GM18502 (cell line): Measurements from ENCODE around the gene SLITRK5.

ENCODE experiments used
- ATAC-seq: cut with Tn5 transposase; IDR thresholded peaks from one replicate; pipeline ENCODE4 v1.9.1; 2021; ENCODE audit warnings: mild to moderate bottlenecking; ENCODE audit not compliant: unreplicated experiment, poor library complexity

The SLITRK5 gene, protein sequence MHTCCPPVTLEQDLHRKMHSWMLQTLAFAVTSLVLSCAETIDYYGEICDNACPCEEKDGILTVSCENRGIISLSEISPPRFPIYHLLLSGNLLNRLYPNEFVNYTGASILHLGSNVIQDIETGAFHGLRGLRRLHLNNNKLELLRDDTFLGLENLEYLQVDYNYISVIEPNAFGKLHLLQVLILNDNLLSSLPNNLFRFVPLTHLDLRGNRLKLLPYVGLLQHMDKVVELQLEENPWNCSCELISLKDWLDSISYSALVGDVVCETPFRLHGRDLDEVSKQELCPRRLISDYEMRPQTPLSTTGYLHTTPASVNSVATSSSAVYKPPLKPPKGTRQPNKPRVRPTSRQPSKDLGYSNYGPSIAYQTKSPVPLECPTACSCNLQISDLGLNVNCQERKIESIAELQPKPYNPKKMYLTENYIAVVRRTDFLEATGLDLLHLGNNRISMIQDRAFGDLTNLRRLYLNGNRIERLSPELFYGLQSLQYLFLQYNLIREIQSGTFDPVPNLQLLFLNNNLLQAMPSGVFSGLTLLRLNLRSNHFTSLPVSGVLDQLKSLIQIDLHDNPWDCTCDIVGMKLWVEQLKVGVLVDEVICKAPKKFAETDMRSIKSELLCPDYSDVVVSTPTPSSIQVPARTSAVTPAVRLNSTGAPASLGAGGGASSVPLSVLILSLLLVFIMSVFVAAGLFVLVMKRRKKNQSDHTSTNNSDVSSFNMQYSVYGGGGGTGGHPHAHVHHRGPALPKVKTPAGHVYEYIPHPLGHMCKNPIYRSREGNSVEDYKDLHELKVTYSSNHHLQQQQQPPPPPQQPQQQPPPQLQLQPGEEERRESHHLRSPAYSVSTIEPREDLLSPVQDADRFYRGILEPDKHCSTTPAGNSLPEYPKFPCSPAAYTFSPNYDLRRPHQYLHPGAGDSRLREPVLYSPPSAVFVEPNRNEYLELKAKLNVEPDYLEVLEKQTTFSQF

DNA sequence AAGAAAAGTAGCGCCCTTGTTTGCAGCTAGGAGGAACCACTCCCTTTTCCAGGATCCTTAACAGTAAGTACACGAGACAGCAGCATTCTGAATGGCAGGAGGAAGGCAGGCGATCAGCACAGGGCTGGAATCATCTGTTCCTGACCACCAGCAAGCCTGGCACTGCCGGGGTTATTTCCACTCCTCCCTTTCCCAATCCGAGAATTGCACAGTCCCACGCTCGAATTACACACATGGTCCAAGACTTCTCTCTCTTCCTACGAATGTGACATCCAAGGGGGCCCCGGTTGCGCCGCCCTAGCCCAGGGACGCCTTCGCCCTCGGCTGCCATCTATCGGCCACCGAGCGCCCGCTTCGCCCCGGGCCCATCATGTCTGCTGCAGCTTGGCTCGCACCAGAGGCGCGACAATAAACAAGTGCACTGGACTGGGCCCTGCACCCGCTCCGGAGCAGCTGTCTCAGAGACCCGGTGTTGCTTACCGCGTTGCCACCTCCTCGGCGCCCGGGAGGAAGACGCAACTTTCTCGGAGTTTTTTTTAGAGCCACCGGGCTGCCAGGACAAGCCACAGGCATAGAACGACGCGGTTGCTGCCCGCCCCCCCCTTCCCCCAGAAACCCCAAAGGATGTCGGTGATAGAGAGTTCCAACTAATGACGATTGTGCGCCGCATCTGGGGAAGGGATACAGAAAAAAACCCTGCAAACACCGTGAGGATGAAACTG lies at the start of gene SLITRK5:
Gene SLITRK5 (plus strand): TSS at position 341 of the 722 bp plus-strand sequence. CDS start 4,018 bp downstream, outside the sequence.
- ATAC-seq, result peak; percentile 96

DNA sequence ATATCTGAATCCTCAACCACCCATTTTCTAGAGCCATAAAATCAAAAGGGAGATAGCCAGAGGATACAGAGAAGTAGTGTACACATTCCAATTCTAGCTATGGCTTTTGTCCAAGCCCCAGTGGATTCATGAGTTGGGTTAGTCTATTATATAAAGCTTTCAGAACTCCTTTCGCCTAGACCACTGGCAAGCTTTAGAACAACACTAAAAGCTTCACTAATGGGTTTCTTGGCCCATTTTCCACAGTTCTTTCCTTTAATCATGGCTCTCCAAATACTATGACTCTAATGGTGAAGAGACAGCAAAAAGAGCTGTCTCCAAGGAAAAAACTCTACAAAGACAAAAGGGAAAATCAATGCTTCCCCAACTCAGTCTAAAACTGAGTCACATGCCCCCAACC lies 48.2 kb upstream of the SLITRK5 start:
- no peak for ATAC-seq

DNA sequence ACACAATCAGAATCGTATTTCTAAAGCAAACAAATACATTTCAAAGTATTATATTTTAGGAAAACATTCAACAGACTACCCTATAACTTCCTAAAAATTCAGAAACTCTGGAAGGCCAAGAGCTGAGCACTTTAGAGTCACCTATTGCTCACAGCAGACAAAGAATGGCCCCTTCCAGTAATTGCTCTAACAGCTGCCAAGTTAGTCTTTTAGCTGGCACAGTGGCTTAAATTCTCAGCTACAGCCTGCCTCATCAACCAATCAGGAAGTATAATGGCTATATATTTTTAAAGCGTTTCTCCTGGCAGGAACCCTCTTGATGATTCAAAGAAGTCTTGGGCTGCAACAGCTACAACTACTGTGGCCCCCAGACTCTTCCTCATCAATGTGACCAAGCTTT lies 14.9 kb upstream of the SLITRK5 start:
- no peak for ATAC-seq

DNA sequence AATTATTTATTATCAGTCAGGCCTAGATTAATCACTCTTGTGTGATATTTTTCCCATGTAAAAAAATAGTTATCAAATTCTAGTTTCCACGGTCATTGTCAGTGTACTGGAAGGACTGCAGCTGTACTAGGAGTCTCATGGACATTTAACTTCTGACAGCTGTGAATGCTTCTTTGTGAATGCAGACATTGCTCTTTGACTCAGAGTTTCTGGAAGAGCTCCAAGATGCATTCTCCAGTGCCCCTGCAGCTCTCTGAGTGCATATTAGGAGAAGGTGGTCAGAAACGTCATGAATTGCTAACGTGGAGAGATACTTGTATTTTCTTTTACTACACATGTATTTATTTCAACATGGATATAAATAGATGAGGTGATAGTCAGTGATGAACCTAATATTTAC lies 9.7 kb upstream of the SLITRK5 start:
- no peak for ATAC-seq

DNA sequence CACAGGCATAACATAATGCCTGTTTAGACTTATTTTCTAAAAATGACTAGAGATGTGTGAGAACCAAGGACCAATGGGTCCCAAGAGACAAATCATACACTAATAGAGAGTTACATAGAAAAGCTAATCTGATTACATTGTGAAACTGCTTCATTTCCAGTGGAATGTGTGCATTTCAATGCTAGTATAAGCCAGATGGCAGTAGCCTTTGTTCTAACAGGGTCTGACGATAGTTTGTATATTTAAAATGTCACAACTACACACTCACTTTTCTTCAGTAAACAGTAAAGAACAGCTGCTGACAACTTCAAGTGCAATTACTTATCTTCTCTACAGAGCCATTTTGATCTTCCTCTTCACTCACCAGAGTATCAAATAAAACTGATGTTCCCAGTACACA lies 4.3 kb upstream of the SLITRK5 start:
- no peak for ATAC-seq

DNA sequence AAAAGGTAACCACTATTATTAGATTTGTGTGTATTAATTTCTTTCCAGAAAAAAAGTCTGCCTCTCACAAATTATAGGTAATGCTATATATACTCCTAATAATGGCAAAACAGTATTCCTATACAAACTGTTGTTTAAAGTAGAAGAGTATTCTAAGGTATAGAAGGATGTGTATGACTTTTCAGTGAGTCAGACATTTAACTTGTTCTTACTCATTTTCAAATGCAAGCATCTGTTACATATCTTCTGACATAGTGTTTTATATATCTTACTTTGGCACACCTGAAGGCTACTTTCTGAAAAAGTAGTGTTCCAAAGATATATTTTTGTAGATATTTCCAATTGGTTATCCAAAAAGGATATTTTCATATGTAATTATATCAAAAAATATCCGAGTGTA lies 3.5 kb upstream of the SLITRK5 start:
- ATAC-seq, result no peak

DNA sequence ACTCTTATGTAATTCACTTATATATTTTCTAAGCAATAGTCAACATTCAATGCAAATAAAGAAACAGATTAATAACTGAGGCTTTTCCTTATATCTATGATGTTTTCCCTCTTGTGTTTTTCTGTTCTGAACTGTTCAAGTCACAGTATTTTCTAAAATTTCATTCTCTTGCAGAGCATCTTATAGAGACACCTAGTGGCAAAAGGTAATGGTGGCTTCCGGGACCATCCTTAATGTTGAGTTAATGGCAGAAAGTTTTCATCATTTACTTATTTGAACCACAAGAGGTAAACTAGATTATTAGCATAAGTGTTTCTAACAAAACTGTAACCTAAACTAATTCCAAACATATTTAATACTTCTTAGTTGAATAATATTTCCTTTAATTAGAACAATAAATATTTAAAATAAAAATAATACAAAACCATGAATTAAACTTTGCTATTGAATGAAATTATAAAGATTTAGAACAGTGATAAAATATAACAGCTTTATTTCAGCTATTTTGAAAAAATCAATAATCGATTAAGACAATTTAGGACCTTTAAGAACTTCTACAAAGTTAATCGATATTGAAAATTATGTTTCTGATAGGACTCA lies 1.7 kb upstream of the SLITRK5 start:
- no peak for ATAC-seq

DNA sequence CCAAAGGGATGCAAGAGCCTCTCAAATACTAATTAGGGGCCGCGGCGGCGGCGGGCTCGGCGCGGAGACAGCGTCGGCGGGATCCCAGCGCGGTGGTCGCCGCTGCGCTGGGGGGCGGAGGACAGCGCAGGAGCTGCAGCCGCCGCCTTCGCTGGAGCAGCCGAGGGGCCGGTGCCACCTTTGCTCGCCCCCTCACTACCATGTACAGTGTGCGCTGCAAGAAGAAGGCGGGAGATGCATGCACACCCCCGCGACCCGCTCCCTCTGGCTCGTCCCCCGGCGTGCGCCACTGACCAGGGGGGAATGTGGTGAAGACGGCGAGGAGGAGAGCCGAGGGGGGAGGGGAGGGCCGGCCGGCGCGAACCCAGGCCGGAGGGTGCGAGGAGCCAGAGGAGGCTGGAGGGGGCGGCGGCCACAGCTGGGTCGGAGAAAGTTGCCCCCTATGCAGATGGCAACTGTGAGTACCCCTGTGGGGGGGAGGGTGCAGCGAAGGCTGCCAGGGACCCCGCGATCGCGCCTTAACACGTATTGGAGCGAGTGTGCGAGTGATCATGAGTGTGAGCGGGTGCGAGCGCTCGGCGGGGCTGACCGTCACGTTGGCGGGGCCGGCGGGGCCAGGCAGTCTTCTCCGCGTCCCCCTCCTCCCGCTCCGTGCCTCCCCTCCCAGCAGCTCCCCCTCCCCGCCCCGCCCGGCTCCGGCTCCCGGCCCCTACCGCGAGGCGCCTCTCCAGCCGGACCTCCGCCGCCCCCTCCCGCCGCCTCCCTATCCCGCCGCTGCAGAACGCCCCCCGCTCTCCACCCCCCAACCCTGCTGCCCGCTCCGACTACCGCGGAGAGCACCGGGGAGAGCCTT lies 808 bp downstream of the SLITRK5 start:
- ATAC-seq, result no peak

DNA sequence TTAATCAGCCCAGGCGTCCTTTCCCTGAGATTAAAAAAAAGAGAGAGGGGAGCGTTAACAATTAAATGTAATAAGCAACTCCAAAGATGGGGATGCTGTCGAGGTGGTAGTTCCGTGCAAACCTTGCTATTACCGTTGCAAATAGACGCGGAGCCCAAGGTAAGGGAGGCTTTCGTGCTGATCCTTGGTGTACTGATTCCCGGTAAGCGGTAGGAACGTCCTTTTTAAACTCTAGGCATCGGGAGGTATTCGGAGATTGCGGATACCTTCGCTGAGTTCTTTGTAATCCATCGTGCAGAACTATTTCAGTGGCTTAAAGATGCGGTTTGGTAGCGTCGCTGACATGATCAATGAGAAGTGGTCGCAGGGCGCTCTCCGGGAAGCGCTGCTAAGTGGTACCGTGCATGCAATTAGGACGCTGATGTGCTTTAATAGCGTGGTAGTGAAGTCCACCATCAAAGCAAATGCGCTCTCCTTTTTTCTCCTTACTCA lies 3.1 kb downstream of the SLITRK5 start:
- ATAC-seq, result no peak

DNA sequence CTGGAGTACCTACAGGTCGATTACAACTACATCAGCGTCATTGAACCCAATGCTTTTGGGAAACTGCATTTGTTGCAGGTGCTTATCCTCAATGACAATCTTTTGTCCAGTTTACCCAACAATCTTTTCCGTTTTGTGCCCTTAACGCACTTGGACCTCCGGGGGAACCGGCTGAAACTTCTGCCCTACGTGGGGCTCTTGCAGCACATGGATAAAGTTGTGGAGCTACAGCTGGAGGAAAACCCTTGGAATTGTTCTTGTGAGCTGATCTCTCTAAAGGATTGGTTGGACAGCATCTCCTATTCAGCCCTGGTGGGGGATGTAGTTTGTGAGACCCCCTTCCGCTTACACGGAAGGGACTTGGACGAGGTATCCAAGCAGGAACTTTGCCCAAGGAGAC lies 4.7 kb downstream of the SLITRK5 start:
- no peak for ATAC-seq

DNA sequence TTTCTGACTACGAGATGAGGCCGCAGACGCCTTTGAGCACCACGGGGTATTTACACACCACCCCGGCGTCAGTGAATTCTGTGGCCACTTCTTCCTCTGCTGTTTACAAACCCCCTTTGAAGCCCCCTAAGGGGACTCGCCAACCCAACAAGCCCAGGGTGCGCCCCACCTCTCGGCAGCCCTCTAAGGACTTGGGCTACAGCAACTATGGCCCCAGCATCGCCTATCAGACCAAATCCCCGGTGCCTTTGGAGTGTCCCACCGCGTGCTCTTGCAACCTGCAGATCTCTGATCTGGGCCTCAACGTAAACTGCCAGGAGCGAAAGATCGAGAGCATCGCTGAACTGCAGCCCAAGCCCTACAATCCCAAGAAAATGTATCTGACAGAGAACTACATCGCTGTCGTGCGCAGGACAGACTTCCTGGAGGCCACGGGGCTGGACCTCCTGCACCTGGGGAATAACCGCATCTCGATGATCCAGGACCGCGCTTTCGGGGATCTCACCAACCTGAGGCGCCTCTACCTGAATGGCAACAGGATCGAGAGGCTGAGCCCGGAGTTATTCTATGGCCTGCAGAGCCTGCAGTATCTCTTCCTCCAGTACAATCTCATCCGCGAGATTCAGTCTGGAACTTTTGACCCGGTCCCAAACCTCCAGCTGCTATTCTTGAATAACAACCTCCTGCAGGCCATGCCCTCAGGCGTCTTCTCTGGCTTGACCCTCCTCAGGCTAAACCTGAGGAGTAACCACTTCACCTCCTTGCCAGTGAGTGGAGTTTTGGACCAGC lies 5.3 kb downstream of the SLITRK5 start:
- no peak for ATAC-seq

DNA sequence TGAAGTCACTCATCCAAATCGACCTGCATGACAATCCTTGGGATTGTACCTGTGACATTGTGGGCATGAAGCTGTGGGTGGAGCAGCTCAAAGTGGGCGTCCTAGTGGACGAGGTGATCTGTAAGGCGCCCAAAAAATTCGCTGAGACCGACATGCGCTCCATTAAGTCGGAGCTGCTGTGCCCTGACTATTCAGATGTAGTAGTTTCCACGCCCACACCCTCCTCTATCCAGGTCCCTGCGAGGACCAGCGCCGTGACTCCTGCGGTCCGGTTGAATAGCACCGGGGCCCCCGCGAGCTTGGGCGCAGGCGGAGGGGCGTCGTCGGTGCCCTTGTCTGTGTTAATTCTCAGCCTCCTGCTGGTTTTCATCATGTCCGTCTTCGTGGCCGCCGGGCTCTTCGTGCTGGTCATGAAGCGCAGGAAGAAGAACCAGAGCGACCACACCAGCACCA lies 5.9 kb downstream of the SLITRK5 start:
- no peak for ATAC-seq

DNA sequence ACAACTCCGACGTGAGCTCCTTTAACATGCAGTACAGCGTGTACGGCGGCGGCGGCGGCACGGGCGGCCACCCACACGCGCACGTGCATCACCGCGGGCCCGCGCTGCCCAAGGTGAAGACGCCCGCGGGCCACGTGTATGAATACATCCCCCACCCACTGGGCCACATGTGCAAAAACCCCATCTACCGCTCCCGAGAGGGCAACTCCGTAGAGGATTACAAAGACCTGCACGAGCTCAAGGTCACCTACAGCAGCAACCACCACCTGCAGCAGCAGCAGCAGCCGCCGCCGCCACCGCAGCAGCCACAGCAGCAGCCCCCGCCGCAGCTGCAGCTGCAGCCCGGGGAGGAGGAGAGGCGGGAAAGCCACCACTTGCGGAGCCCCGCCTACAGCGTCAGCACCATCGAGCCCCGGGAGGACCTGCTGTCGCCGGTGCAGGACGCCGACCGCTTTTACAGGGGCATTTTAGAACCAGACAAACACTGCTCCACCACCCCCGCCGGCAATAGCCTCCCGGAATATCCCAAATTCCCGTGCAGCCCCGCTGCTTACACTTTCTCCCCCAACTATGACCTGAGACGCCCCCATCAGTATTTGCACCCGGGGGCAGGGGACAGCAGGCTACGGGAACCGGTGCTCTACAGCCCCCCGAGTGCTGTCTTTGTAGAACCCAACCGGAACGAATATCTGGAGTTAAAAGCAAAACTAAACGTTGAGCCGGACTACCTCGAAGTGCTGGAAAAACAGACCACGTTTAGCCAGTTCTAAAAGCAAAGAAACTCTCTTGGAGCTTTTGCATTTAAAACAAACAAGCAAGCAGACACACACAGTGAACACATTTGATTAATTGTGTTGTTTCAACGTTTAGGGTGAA lies 6.6 kb downstream of the SLITRK5 start:
- ATAC-seq, result no peak

DNA sequence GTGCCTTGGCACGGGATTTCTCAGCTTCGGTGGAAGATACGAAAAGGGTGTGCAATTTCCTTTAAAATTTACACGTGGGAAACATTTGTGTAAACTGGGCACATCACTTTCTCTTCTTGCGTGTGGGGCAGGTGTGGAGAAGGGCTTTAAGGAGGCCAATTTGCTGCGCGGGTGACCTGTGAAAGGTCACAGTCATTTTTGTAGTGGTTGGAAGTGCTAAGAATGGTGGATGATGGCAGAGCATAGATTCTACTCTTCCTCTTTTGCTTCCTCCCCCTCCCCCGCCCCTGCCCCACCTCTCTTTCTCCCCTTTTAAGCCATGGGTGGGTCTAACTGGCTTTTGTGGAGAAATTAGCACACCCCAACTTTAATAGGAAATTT lies 7.2 kb downstream of the SLITRK5 start:
- ATAC-seq, result no peak

DNA sequence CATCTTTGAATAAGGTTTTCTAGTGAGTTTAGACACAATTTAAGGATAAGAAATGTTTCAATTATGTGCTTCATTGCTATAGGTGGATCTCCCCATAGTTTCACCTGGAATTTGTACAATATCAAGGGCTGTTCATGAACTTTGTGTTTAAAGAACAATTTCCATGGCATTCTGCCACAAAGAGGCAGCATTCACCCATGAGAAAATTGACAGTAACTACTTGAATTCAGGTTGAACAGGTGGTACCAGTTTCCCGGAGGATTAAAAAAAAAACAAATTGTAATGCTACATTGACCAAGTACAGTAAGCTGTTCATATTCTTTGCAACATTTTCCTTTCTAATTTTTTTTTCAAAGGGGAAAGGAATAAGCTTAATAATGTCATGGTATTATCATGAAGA lies 9.1 kb downstream of the SLITRK5 start:
- no peak for ATAC-seq

DNA sequence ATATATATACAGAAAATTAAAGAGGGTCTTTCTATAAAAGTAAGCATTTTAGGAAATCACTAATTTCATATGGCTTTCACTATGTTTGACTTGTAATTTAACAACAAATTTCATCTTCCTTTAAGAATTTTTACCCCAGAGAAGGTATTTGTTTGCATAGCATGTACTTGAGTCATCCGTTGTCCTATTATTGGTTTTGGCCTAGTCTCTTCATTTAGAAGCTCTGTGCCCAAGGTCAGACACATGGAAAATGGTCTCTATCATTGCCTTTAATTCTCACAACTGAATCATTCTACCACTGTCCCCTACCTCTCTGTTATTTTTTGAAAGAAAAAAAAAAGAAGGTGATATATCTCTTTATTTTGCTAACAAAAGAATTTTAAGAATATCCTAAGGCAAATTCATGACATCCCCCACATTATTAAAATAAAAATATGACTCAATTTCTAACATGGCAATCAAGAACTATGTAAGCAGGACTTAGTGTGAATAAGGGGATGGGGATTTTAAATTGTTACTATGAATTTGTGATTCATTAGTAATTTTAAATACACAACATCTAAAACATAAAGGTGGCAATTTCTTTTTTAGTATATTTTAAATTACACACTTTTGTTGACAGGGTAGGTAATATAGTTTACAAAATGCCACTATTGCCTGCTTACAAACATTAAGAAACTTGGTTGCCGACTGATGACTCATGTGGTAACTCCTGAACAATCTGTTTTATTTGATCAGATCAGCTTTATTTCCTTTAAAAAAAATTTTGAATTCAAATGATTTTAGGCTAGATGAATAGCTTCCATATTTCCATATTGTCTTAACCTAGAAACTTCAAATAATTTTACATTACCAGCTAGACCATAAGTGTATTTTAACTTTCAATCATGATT lies 13.9 kb downstream of the SLITRK5 start:
- no peak for ATAC-seq
